HG03442 (cell line): ENCODE measurements around the gene INS.

Experiments used
- ATAC-seq: cut with Tn5 transposase; IDR thresholded peaks from one replicate; pipeline ENCODE4 v1.9.1; 2021; ENCODE audit warnings: mild to moderate bottlenecking, moderate library complexity; ENCODE audit not compliant: unreplicated experiment

Gene INS

DNA sequence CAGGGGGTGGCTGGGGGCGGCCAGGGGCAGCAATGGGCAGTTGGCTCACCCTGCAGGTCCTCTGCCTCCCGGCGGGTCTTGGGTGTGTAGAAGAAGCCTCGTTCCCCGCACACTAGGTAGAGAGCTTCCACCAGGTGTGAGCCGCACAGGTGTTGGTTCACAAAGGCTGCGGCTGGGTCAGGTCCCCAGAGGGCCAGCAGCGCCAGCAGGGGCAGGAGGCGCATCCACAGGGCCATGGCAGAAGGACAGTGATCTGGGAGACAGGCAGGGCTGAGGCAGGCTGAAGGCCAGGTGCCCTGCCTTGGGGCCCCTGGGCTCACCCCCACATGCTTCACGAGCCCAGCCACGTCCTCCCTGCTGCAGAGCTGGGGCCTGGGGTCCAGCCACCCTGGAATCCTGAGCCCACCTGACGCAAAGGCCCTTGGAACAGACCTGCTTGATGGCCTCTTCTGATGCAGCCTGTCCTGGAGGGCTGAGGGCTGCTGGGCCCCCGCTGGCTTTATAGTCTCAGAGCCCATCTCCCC lies at the start of gene INS:
Gene INS, minus strand, starts transcription at position 474 of the 524 bp plus-strand sequence. Its CDS starts 238 bp downstream, at position 236.
- ATAC-seq, result no peak

- no peak for ATAC-seq
Measured at GRCh38 chr11:2210366-2211112, 49.5 kb upstream of the INS start.

DNA sequence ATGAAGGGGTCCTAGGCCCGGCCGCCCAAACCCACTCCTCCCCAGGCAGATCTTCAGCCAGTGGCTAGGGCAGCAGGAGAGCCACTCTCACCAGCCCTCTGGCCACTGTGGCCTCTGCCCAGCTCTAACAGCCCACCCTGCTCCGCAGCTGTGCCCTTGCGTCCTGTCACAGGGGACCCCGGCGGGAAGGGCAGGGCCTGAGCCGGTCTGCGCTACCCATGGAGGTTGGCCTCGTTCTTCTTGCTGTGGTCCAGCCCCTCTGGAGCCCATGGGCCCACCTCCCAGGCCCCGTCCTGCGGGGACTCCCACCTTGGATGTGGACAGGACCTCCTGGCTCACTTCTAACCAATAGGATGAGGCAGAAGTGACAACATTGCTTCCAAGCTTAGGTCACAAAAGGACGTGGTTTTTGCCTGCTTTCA lies 48.9 kb upstream of the INS start:
- ATAC-seq, result no peak

DNA sequence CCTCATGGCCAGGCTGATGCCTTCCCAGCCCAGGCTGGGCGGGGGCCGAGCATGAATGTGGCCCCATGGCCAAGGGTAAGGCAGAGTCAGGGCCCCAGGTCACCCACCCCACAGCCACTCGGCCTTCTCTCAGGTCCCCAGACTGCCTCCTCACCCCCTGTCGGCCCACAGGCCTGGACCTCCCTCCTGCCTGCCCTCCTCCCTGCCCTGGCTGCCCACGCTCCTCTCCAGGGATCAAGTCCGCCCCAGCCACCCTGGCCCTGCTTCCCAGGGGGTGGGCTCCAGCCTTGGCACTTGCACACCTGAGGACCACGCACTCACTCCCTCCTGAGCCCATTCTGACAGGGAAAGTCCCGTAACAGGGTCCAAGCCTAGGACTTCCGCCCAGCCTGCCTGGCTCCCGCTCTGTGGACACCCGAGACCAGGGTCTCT lies 48.4 kb upstream of the INS start:
- ATAC-seq, result no peak

GRCh38 chr11:2208691-2209369 lies 47.8 kb upstream of the INS start:
- ATAC-seq, result no peak

DNA sequence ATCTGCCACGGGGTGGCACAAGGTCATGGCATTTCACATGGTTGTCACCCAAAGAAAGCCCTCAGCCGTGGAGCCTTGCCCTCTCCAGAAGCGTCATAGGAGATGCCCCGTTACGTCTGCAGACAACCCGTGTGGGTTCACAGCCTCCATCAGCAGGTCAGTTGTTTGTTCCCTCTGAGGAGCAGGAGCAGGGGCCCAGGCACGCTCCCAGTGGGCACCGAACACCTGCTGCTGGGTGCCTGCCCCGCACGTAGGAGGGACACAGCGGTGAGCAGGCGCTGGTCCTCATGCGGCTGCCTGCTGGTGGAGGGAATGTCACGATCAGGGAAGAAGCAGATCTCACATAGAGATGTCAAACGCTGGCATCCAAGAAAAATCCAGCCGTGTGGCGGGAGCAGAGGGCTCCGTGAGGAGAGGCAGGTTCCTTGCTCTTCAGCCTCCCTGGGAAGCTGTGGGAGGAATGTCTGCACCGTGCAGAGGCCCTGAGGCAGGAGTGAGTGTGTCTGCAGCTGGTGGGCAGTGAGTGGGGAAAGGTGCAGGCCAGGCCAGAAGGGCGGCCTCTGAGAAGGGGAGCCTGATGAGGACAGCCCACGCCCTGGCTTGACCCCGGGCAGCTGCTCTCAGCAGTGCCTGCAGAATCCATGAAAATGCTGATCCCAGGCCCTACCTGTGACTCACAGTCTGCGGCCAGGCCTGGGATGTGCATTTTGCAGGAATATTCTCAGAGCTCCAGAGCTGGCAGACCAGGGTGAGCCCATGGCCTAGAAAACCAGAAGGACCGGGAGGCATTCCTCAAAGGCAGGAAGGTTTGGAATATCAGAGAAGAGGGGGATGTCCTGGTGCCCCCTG lies 47.0 kb upstream of the INS start:
- ATAC-seq, result no peak

GRCh38 chr11:2207212-2207611 lies 46.2 kb upstream of the INS start:
- ATAC-seq, result no peak

- no peak for ATAC-seq
Measured at GRCh38 chr11:2205981-2206690, 45.1 kb upstream of the INS start.

GRCh38 chr11:2205214-2205720 lies 44.3 kb upstream of the INS start:
- no peak for ATAC-seq

GRCh38 chr11:2204361-2205213 lies 43.6 kb upstream of the INS start:
- ATAC-seq, result no peak

DNA sequence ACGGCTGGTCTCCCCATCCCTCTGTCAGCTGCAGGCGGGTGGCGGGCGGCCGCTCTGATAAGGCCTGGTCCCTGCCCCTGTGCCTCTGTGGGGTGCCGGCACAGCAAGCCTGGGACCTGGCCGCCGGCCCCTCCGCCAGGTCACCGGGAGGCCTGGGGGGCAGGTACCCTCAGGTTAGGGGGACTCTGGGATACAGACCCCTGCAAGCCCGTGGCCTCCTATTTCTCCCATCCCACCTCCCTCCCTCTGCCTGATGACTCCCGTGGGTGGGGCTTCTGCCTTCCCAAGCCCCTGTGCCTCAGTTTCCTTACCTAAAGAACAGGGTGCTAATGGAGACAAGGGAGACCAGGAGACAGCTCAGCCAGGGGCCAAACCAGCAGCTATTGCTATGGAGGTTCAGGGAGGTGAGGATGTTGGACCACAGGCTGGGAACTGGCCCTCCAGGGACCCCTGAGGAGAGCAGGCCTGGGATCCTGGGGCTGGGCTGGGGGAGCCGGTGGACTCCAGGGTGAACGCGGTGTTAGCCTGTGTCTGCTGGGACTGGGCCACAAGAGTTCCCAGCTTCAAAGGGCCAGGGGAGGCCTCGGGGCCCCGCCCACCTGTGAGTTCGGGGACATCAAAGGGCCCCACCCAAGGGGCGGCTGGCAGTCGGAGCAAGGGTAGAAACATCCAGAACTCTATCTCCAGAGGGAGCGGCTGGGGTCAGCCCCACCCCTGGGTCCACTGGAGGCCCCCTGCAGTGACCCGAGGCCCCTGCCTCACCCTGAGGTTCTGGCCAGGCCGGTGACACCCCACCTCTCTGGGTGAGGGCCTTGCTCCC lies 42.6 kb upstream of the INS start:
- no peak for ATAC-seq

- no peak for ATAC-seq
Measured at GRCh38 chr11:2202900-2203439, 42.0 kb upstream of the INS start.

DNA sequence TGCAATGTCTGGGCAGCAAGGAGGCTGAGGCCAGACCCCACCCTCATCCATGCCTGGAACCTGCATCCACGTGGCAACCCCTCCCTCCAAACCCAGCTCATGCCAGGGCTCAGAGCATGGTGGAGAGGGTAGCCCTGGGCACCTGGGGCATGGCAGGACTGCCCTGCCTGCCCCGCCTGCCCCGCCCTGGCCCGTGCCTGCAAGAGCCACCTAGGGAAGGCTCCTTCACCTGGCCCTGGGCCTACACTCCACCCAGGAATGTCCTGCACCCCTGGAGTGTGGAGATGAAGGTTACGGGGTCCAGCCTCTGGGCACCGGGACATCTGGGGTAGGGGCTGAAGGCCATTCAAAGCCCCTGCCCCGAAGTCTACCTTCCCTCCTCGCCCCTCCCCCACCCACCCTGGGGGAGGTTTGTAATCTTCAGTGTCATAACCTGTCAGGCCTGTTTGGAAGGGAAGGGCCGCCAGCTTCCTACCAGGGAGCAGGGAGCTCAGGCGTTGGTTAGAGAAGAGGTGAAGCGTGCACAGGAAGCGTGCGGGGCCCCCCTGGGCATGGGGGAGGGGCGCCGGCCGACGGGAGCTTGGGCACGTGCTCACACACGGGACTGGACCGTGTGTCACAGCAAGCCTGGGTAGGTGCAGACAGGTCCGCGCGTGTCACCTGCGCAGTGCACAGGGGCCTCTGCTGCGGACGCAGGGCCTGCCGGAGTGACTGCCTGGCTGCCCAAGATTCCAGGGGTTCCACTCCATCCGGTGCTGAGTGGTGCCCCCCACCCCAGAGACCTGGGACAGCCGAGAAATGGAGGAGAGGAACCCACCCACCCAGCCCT lies 41.3 kb upstream of the INS start:
- ATAC-seq, result no peak

- ATAC-seq, result no peak
Measured at GRCh38 chr11:2201542-2201941, 40.5 kb upstream of the INS start.

DNA sequence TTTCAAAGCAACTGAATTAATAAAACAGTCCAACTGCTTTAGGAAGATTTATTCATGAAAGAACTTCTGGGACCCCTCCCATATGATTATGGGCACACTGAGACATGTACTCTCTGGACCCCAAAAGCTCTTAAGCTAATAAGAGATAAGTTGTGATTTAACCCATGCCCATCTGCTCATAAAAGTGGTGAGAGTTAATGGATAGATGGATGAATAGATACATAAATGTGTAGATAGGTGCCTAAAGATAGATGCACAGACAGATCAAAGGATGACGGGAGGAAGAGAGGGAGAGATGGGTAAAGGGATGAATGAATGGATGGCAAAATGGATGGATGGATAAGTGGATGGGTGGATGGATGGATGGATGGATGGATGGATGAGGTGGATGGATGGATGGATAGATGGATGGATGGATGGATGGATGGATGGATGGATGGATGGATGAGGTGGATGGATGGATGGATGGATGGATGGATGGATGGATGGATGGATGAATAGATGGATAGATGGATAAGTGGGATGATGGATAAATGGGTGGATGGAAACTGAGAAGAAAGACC lies 40.0 kb upstream of the INS start:
- no peak for ATAC-seq

GRCh38 chr11:2200536-2200935 lies 39.5 kb upstream of the INS start:
- ATAC-seq, result no peak
